WTC11 (cell line): ENCODE results near the gene ARPC5. TPM values are rescaled to one million over a fixed set of nuclear protein-coding genes. Genes with fewer than 3 reads are reported as not detected.

ENCODE experiments used
- ATAC-seq: fragments of 200-7000 bp; cut with Tn5 transposase; 2 replicates; pipeline ENCODE4 v1.10.0; 2021; ENCODE audit warnings: mild to moderate bottlenecking, moderate library complexity
- CTCF ChIA-PET: fragments of 300-600 bp; sonication (Branson Sonifier 250); formaldehyde crosslinking; loops from one replicate; lab custom pipeline; 2021; ENCODE audit warnings: antibody characterized with exemption; lab: Charles Lee
- POLR2A ChIA-PET: fragments of 350-600 bp; sonication (Branson Sonifier 250); formaldehyde crosslinking; loops from one replicate; lab custom pipeline; 2021; ENCODE audit warnings: antibody characterized with exemption; lab: Charles Lee
- DNase-seq: peaks from one replicate; pipeline ENCODE4 v3.0.0; 2021; ENCODE audit warnings: low spot score
- H3K27ac Mint-ChIP-seq: 2 replicates; pipeline ENCODE4 v1.8.0; 2021; ENCODE audit warnings: mixed read lengths
- H3K27me3 Mint-ChIP-seq: 2 replicates; pipeline ENCODE4 v1.8.0; 2021; ENCODE audit warnings: low read depth, mild to moderate bottlenecking, moderate library complexity, mixed read lengths
- H3K36me3 Mint-ChIP-seq: 2 replicates; pipeline ENCODE4 v1.8.0; 2021; ENCODE audit warnings: mixed read lengths
- H3K4me1 Mint-ChIP-seq: 2 replicates; pipeline ENCODE4 v1.8.0; 2022; ENCODE audit warnings: mixed read lengths
- H3K4me3 Mint-ChIP-seq: 2 replicates; pipeline ENCODE4 v1.8.0; 2021; ENCODE audit warnings: mild to moderate bottlenecking, moderate library complexity, mixed read lengths
- H3K9me3 Mint-ChIP-seq: 2 replicates; pipeline ENCODE4 v1.8.0; 2021; ENCODE audit warnings: mixed read lengths
- ATF3 ChIP-seq: sonication (generic); formaldehyde crosslinking; conservative IDR thresholded peaks from 2 replicates; pipeline ENCODE4 v1.8.1; 2022; ENCODE audit warnings: mild to moderate bottlenecking, missing genetic modification reagents
- CBFB ChIP-seq: sonication (generic); formaldehyde crosslinking; IDR thresholded peaks from 2 replicates; pipeline ENCODE4 v1.8.1; 2022; ENCODE audit warnings: mild to moderate bottlenecking, low read depth, missing genetic modification reagents
- CDX4 ChIP-seq: fragments of 250-450 bp; sonication (Bioruptor Pico); IDR thresholded peaks from 2 replicates; pipeline ENCODE4 v1.9.0; 2021; ENCODE audit warnings: moderate library complexity, mild to moderate bottlenecking, inconsistent platforms, borderline replicate concordance
- CREB1 ChIP-seq: sonication (generic); formaldehyde crosslinking; IDR thresholded peaks from 2 replicates; pipeline ENCODE4 v1.8.0; 2023; ENCODE audit warnings: mild to moderate bottlenecking, missing genetic modification reagents
- CREM ChIP-seq: sonication (generic); formaldehyde crosslinking; IDR thresholded peaks from 2 replicates; pipeline ENCODE4 v1.8.1; 2022; ENCODE audit warnings: mild to moderate bottlenecking, missing genetic modification reagents, moderate library complexity
- E2F5 ChIP-seq: sonication (generic); formaldehyde crosslinking; IDR thresholded peaks from 2 replicates; pipeline ENCODE4 v1.8.1; 2022; ENCODE audit warnings: mild to moderate bottlenecking, moderate library complexity, missing genetic modification reagents
- ERG ChIP-seq: fragments of 250-450 bp; sonication (Bioruptor Pico); IDR thresholded peaks from 2 replicates; pipeline ENCODE4 v1.8.0; 2021; ENCODE audit warnings: mild to moderate bottlenecking
- FOXJ3 ChIP-seq: sonication (generic); formaldehyde crosslinking; IDR thresholded peaks from 2 replicates; pipeline ENCODE4 v1.9.0; 2021; ENCODE audit warnings: missing genetic modification reagents, mild to moderate bottlenecking, borderline replicate concordance
- FOXP1 ChIP-seq: sonication (generic); formaldehyde crosslinking; IDR thresholded peaks from 2 replicates; pipeline ENCODE4 v1.8.0; 2022; ENCODE audit warnings: missing genetic modification reagents, mild to moderate bottlenecking, moderate library complexity, borderline replicate concordance
- FOXP4 ChIP-seq: sonication (generic); formaldehyde crosslinking; IDR thresholded peaks from 2 replicates; pipeline ENCODE4 v1.8.0; 2022; ENCODE audit warnings: mild to moderate bottlenecking, missing genetic modification reagents
- KAT7 ChIP-seq: sonication (generic); formaldehyde crosslinking; IDR thresholded peaks from 2 replicates; pipeline ENCODE4 v1.8.1; 2023; ENCODE audit warnings: missing genetic modification reagents, mild to moderate bottlenecking, borderline replicate concordance
- MYBL2 ChIP-seq: sonication (generic); formaldehyde crosslinking; IDR thresholded peaks from 2 replicates; pipeline ENCODE4 v1.8.1; 2023; ENCODE audit warnings: mild to moderate bottlenecking, moderate library complexity, missing genetic modification reagents
- NFE2L1 ChIP-seq: sonication (generic); formaldehyde crosslinking; IDR thresholded peaks from 2 replicates; pipeline ENCODE4 v1.8.1; 2023; ENCODE audit warnings: missing genetic modification reagents
- RELA ChIP-seq: sonication (generic); formaldehyde crosslinking; IDR thresholded peaks from 2 replicates; pipeline ENCODE4 v1.8.1; 2022; ENCODE audit warnings: missing genetic modification reagents, mild to moderate bottlenecking, borderline replicate concordance
- RORB ChIP-seq: fragments of 250-450 bp; sonication (Bioruptor Pico); IDR thresholded peaks from 2 replicates; pipeline ENCODE4 v1.9.0; 2021; ENCODE audit warnings: mild to moderate bottlenecking
- SP1 ChIP-seq: sonication (generic); formaldehyde crosslinking; conservative IDR thresholded peaks from 2 replicates; pipeline ENCODE4 v1.8.1; 2022; ENCODE audit warnings: missing genetic modification reagents
- TEAD1 ChIP-seq: sonication (generic); formaldehyde crosslinking; IDR thresholded peaks from 2 replicates; pipeline ENCODE4 v1.8.0; 2022; ENCODE audit warnings: mild to moderate bottlenecking, missing genetic modification reagents
- TP53 ChIP-seq: sonication (generic); formaldehyde crosslinking; IDR thresholded peaks from 2 replicates; pipeline ENCODE4 v1.8.1; 2023; ENCODE audit warnings: mild to moderate bottlenecking, missing genetic modification reagents
- USF2 ChIP-seq: sonication (generic); formaldehyde crosslinking; IDR thresholded peaks from 2 replicates; pipeline ENCODE4 v1.8.1; 2023; ENCODE audit warnings: mild to moderate bottlenecking, missing genetic modification reagents, moderate library complexity
- ZBTB21 ChIP-seq: sonication (generic); formaldehyde crosslinking; IDR thresholded peaks from 2 replicates; pipeline ENCODE4 v1.8.1; 2023; ENCODE audit warnings: mild to moderate bottlenecking, missing genetic modification reagents, borderline replicate concordance
- ZNF138 ChIP-seq: sonication (generic); formaldehyde crosslinking; conservative IDR thresholded peaks from 2 replicates; pipeline ENCODE4 v1.8.1; 2022; ENCODE audit warnings: mild to moderate bottlenecking, moderate library complexity, missing genetic modification reagents
- ZNF281 ChIP-seq: sonication (generic); formaldehyde crosslinking; IDR thresholded peaks from 2 replicates; pipeline ENCODE4 v1.8.0; 2023; ENCODE audit warnings: mild to moderate bottlenecking, missing genetic modification reagents
- ZNF396 ChIP-seq: fragments of 250-450 bp; sonication (Bioruptor Pico); IDR thresholded peaks from 2 replicates; pipeline ENCODE4 v1.8.0; 2021; ENCODE audit warnings: mild to moderate bottlenecking, moderate library complexity, borderline replicate concordance
- ZSCAN18 ChIP-seq: fragments of 250-450 bp; sonication (Bioruptor Pico); IDR thresholded peaks from 2 replicates; pipeline ENCODE4 v2.1.2; 2022; ENCODE audit warnings: mild to moderate bottlenecking, moderate library complexity
- total RNA-seq: library from RNA; stranded (reverse); gene quantifications from 3 replicates; pipeline ENCODE4 v1.2.3, GENCODE V29; 2021

The ARPC5 gene
- total RNA-seq, 1 experiment from 2014 or later, result 51.7 TPM

GRCh38 chr1:183674886-183675285, 39.3 kb upstream of the ARPC5 start:
- H3K36me3 Mint-ChIP-seq, result no peaks in the 10 kb centered on the region; the same call in 1 of the 2 replicates
- CTCF ChIA-PET, result interaction anchor here (2.5 kb wide), 1 partner anchor 10 kb away, joined by 13 read pairs; no protein-coding TSS in a partner anchor

GRCh38 chr1:183674339-183674738, 38.8 kb upstream of the ARPC5 start:
- DNase-seq, result no peak
- H3K27ac Mint-ChIP-seq, result no peak overlapping the region
- ChIA-PET CTCF (interaction anchor here (2.5 kb wide), 1 partner anchor 10 kb away, joined by 13 read pairs; no protein-coding TSS in a partner anchor), POLR2A (no interaction called here)
- peaks cover 15% of the 10 kb centered on the region for H3K9me3 Mint-ChIP-seq
- H3K36me3 Mint-ChIP-seq, result peaks cover 2% of the 10 kb centered on the region; the same call in 1 of the 2 replicates
- no peak for ATAC-seq
- H3K4me3 Mint-ChIP-seq, result no peak overlapping the region
- no peaks in the 10 kb centered on the region for H3K4me1 Mint-ChIP-seq
- no peaks in the 10 kb centered on the region for H3K27me3 Mint-ChIP-seq
- TF ChIP-seq CREM (CRISPR knock-in tag) (no peak), ERG (CRISPR knock-in tag) (no peak), ATF3 (CRISPR knock-in tag) (no peak), FOXJ3 (CRISPR knock-in tag) (no peak), ZSCAN18 (CRISPR knock-in tag) (no peak), RORB (CRISPR knock-in tag) (no peak), ZNF281 (CRISPR knock-in tag) (no peak)

More at GRCh38 chr1:183674886-183675285, 39.3 kb upstream of the ARPC5 start:
- no peaks in the 10 kb centered on the region for H3K27me3 Mint-ChIP-seq
- no peaks in the 10 kb centered on the region for H3K4me1 Mint-ChIP-seq
- DNase-seq, result no peak
- H3K27ac Mint-ChIP-seq, result no peak overlapping the region
- ATAC-seq, result no peak
- H3K9me3 Mint-ChIP-seq, result peaks cover 16% of the 10 kb centered on the region
- no peak overlapping the region for H3K4me3 Mint-ChIP-seq
- POLR2A ChIA-PET, result no interaction called here
- TF ChIP-seq SP1 (no peak), ZNF396 (CRISPR knock-in tag) (no peak), ERG (CRISPR knock-in tag) (no peak), CREB1 (CRISPR knock-in tag) (no peak), MYBL2 (CRISPR knock-in tag) (no peak), ZBTB21 (CRISPR knock-in tag) (no peak), KAT7 (CRISPR knock-in tag) (no peak), FOXJ3 (CRISPR knock-in tag) (no peak), TEAD1 (CRISPR knock-in tag) (no peak), CDX4 (CRISPR knock-in tag) (no peak), USF2 (CRISPR knock-in tag) (no peak), RELA (CRISPR knock-in tag) (no peak), FOXP4 (CRISPR knock-in tag) (no peak), ZNF138 (no peak), E2F5 (CRISPR knock-in tag) (no peak), CBFB (CRISPR knock-in tag) (no peak), NFE2L1 (no peak), TP53 (no peak), FOXP1 (no peak)
- TF ChIP-seq, all 79 proteins: peak for 0
